ENCODE results near the gene DISP1. TPM values are rescaled to one million over a fixed set of nuclear protein-coding genes. Genes with fewer than 3 reads are reported as not detected.

DISP1 gene
- total and polyA plus RNA-seq, 2 donors, result 2.0 to 2.2 TPM

GRCh38 chr1:222781251-222781650, 33.6 kb upstream of the DISP1 start:
- Histone ChIP-seq H3K4me1 (ENCODE audit: control insufficient read depth in 2 of 2, insufficient read depth in 2 of 2, low read length in 2 of 2) (no peaks in the 10 kb centered on the region), H3K9me3 (ENCODE audit: control insufficient read depth in 2 of 2, insufficient read depth in 1 of 2, low read length in 1 of 2) (peaks cover 0 to 2% of the 10 kb centered on the region in 2 donors), H3K27ac (ENCODE audit: low read depth in 1 of 2, low read length in 1 of 2) (no peak overlapping the region), H3K27me3 (ENCODE audit: control insufficient read depth in 2 of 2, insufficient read depth in 1 of 2, low read length in 1 of 2) (no peaks in the 10 kb centered on the region), H3K36me3 (ENCODE audit: control insufficient read depth in 2 of 2, insufficient read depth in 2 of 2, low read length in 1 of 2) (no peaks in the 10 kb centered on the region), H3K4me3 (ENCODE audit: low read length in 2 of 2) (no peak overlapping the region)
- DNase-seq (ENCODE audit: low read depth in 6 of 9, low spot score in 9 of 9), result no peak
- WGBS, result 85% methylated on average over 4 of the region's 4 CpGs

- no peak overlapping the region for H3K4me3 ChIP-seq (ENCODE audit: low read length in 2 of 2)
- no peak for DNase-seq (ENCODE audit: low read depth in 6 of 9, low spot score in 9 of 9)
- H3K27ac ChIP-seq (ENCODE audit: low read depth in 1 of 2, low read length in 1 of 2), result no peak overlapping the region
- H3K4me1 ChIP-seq (ENCODE audit: control insufficient read depth in 2 of 2, insufficient read depth in 2 of 2, low read length in 2 of 2), result no peaks in the 10 kb centered on the region
- no peaks in the 10 kb centered on the region for H3K27me3 ChIP-seq (ENCODE audit: control insufficient read depth in 2 of 2, insufficient read depth in 1 of 2, low read length in 1 of 2)
- no peaks in the 10 kb centered on the region for H3K36me3 ChIP-seq (ENCODE audit: control insufficient read depth in 2 of 2, insufficient read depth in 2 of 2, low read length in 1 of 2)
- peaks cover 0 to 2% of the 10 kb centered on the region in 2 donors for H3K9me3 ChIP-seq (ENCODE audit: control insufficient read depth in 2 of 2, insufficient read depth in 1 of 2, low read length in 1 of 2)
Measured at GRCh38 chr1:222783051-222783450, 31.8 kb upstream of the DISP1 start.

GRCh38 chr1:222784371-222784770, 30.5 kb upstream of the DISP1 start:
- WGBS, result 65% methylated on average over 3 of the region's 3 CpGs
- Histone ChIP-seq H3K9me3 (ENCODE audit: control insufficient read depth in 2 of 2, insufficient read depth in 1 of 2, low read length in 1 of 2) (peaks cover 0 to 2% of the 10 kb centered on the region in 2 donors), H3K4me1 (ENCODE audit: control insufficient read depth in 2 of 2, insufficient read depth in 2 of 2, low read length in 2 of 2) (no peaks in the 10 kb centered on the region), H3K27me3 (ENCODE audit: control insufficient read depth in 2 of 2, insufficient read depth in 1 of 2, low read length in 1 of 2) (no peaks in the 10 kb centered on the region), H3K27ac (ENCODE audit: low read depth in 1 of 2, low read length in 1 of 2) (no peak overlapping the region), H3K4me3 (ENCODE audit: low read length in 2 of 2) (no peak overlapping the region), H3K36me3 (ENCODE audit: control insufficient read depth in 2 of 2, insufficient read depth in 2 of 2, low read length in 1 of 2) (no peaks in the 10 kb centered on the region)
- no peak for DNase-seq (ENCODE audit: low read depth in 6 of 9, low spot score in 9 of 9)

GRCh38 chr1:222784916-222785315, 29.9 kb upstream of the DISP1 start:
- WGBS, result 24% methylated on average over 2 of the region's 2 CpGs
- H3K4me1 ChIP-seq (ENCODE audit: control insufficient read depth in 2 of 2, insufficient read depth in 2 of 2, low read length in 2 of 2), result no peaks in the 10 kb centered on the region
- peaks cover 0 to 2% of the 10 kb centered on the region in 2 donors for H3K9me3 ChIP-seq (ENCODE audit: control insufficient read depth in 2 of 2, insufficient read depth in 1 of 2, low read length in 1 of 2)
- H3K36me3 ChIP-seq (ENCODE audit: control insufficient read depth in 2 of 2, insufficient read depth in 2 of 2, low read length in 1 of 2), result no peaks in the 10 kb centered on the region
- H3K27me3 ChIP-seq (ENCODE audit: control insufficient read depth in 2 of 2, insufficient read depth in 1 of 2, low read length in 1 of 2), result no peaks in the 10 kb centered on the region
- no peak overlapping the region for H3K27ac ChIP-seq (ENCODE audit: low read depth in 1 of 2, low read length in 1 of 2)
- DNase-seq (ENCODE audit: low read depth in 6 of 9, low spot score in 9 of 9), result no peak
- H3K4me3 ChIP-seq (ENCODE audit: low read length in 2 of 2), result no peak overlapping the region

DNA sequence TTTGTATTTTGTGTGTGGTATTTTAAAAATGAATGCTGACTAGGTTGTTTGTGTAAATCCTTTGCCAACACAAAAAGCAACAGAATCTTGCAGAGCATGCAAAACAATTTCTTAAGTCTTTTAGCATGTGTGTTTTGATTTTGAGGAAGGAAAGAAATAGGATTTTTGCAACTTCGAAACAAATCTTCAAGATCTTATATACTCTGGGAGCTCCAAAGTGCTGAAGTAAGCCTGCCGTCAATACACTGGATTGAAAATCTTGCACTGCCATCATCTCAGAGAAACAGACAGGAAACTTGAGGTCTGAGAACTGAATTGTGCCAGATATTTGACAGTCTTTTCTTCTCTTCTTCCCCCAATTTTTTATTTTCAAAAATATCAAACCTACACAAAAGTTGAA, 29.3 kb upstream of the DISP1 start:
- H3K27ac ChIP-seq (ENCODE audit: low read depth in 1 of 2, low read length in 1 of 2), result no peak overlapping the region
- 24% methylated on average over 2 of the region's 2 CpGs for WGBS

GRCh38 chr1:222786121-222786520, 28.7 kb upstream of the DISP1 start:
- no peak for DNase-seq (ENCODE audit: low read depth in 6 of 9, low spot score in 9 of 9)
- peaks cover 0 to 2% of the 10 kb centered on the region in 2 donors for H3K9me3 ChIP-seq (ENCODE audit: control insufficient read depth in 2 of 2, insufficient read depth in 1 of 2, low read length in 1 of 2)
- no peak overlapping the region for H3K27ac ChIP-seq (ENCODE audit: low read depth in 1 of 2, low read length in 1 of 2)
- no peaks in the 10 kb centered on the region for H3K4me1 ChIP-seq (ENCODE audit: control insufficient read depth in 2 of 2, insufficient read depth in 2 of 2, low read length in 2 of 2)
- WGBS, result 91% methylated on average over 1 of the region's 1 CpG
- no peak overlapping the region for H3K4me3 ChIP-seq (ENCODE audit: low read length in 2 of 2)
- no peaks in the 10 kb centered on the region for H3K36me3 ChIP-seq (ENCODE audit: control insufficient read depth in 2 of 2, insufficient read depth in 2 of 2, low read length in 1 of 2)
- H3K27me3 ChIP-seq (ENCODE audit: control insufficient read depth in 2 of 2, insufficient read depth in 1 of 2, low read length in 1 of 2), result no peaks in the 10 kb centered on the region

More for the DNA sequence above, 29.3 kb upstream of the DISP1 start:
- H3K4me1 ChIP-seq (ENCODE audit: control insufficient read depth in 2 of 2, insufficient read depth in 2 of 2, low read length in 2 of 2), result no peaks in the 10 kb centered on the region
- H3K9me3 ChIP-seq (ENCODE audit: control insufficient read depth in 2 of 2, insufficient read depth in 1 of 2, low read length in 1 of 2), result peaks cover 0 to 2% of the 10 kb centered on the region in 2 donors
- no peaks in the 10 kb centered on the region for H3K27me3 ChIP-seq (ENCODE audit: control insufficient read depth in 2 of 2, insufficient read depth in 1 of 2, low read length in 1 of 2)
- H3K4me3 ChIP-seq (ENCODE audit: low read length in 2 of 2), result no peak overlapping the region
- H3K36me3 ChIP-seq (ENCODE audit: control insufficient read depth in 2 of 2, insufficient read depth in 2 of 2, low read length in 1 of 2), result no peaks in the 10 kb centered on the region
- DNase-seq (ENCODE audit: low read depth in 6 of 9, low spot score in 9 of 9), result no peak

- no peaks in the 10 kb centered on the region for H3K27me3 ChIP-seq (ENCODE audit: control insufficient read depth in 2 of 2, insufficient read depth in 1 of 2, low read length in 1 of 2)
- no peaks in the 10 kb centered on the region for H3K4me1 ChIP-seq (ENCODE audit: control insufficient read depth in 2 of 2, insufficient read depth in 2 of 2, low read length in 2 of 2)
- no peak overlapping the region for H3K4me3 ChIP-seq (ENCODE audit: low read length in 2 of 2)
- H3K36me3 ChIP-seq (ENCODE audit: control insufficient read depth in 2 of 2, insufficient read depth in 2 of 2, low read length in 1 of 2), result no peaks in the 10 kb centered on the region
- H3K9me3 ChIP-seq (ENCODE audit: control insufficient read depth in 2 of 2, insufficient read depth in 1 of 2, low read length in 1 of 2), result no peaks in the 10 kb centered on the region
- no peak for DNase-seq (ENCODE audit: low read depth in 6 of 9, low spot score in 9 of 9)
- no peak overlapping the region for H3K27ac ChIP-seq (ENCODE audit: low read depth in 1 of 2, low read length in 1 of 2)
- 94% methylated on average over 4 of the region's 4 CpGs for WGBS
Measured at GRCh38 chr1:222787729-222788128, 27.1 kb upstream of the DISP1 start.

DNA sequence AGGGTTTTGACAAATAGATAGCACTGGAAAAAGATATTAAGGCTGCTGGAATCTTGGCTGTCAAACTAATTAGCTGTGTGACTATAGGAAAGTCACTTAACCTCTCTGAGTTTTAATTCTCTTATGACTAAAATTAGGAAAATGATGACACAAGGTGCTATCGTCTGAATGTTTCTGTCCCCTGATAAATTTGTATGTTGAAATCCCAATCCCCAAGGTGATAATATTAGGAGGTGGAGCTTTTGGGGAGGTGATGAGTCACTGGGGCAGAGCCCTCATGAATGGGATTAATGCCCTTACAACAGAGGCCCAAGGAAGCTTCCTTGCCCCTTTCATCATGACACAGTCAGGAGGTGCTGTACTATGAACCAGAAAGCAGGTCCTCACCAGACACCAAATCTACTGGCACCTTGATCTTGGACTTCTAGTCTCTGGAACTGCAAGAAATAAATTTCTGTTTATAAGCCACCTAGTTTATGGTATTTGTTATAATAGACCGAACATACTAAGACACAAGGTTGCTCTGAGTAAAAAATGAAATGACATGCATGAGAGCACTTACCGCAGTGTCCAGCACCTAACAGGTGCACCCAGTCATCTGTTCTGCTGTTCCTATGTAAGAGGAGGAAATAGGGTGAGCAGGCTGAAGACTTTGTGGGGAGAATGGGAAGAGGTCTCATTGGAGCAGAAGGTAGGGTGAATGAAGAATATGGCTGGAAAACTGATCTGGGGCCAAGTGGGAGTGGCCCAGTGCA, 26.3 kb upstream of the DISP1 start:
- no peak for DNase-seq (ENCODE audit: low read depth in 6 of 9, low spot score in 9 of 9)
- Histone ChIP-seq H3K36me3 (ENCODE audit: control insufficient read depth in 2 of 2, insufficient read depth in 2 of 2, low read length in 1 of 2) (no peaks in the 10 kb centered on the region), H3K9me3 (ENCODE audit: control insufficient read depth in 2 of 2, insufficient read depth in 1 of 2, low read length in 1 of 2) (no peaks in the 10 kb centered on the region), H3K4me3 (ENCODE audit: low read length in 2 of 2) (no peak overlapping the region), H3K27ac (ENCODE audit: low read depth in 1 of 2, low read length in 1 of 2) (no peak overlapping the region), H3K4me1 (ENCODE audit: control insufficient read depth in 2 of 2, insufficient read depth in 2 of 2, low read length in 2 of 2) (no peaks in the 10 kb centered on the region), H3K27me3 (ENCODE audit: control insufficient read depth in 2 of 2, insufficient read depth in 1 of 2, low read length in 1 of 2) (no peaks in the 10 kb centered on the region)
- WGBS, result 97% methylated on average over 3 of the region's 3 CpGs

DNA sequence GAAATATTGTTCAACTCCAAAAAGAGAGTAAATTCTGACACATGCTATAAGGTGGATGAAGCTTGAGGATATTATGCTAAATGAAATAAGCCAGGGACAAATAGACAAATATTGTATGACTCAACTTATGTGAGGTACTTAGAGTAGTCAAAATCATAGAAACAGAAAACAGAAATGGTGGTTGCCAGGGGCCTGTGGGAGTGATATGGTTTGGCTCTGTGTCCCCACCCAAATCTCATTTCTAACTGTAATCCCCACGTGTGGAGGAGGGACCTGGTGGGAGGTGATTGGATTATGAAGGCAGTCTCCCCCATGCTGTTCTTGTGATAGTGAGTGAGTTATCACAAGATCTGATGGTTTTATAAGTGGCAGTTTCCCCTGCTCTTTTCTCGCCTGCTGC, 24.7 kb upstream of the DISP1 start:
- 93% methylated on average over 2 of the region's 2 CpGs for WGBS
- H3K4me3 ChIP-seq (ENCODE audit: low read length in 2 of 2), result no peak overlapping the region
- no peaks in the 10 kb centered on the region for H3K9me3 ChIP-seq (ENCODE audit: control insufficient read depth in 2 of 2, insufficient read depth in 1 of 2, low read length in 1 of 2)

More for the DNA sequence above, 24.7 kb upstream of the DISP1 start:
- H3K4me1 ChIP-seq (ENCODE audit: control insufficient read depth in 2 of 2, insufficient read depth in 2 of 2, low read length in 2 of 2), result no peaks in the 10 kb centered on the region
- no peak overlapping the region for H3K27ac ChIP-seq (ENCODE audit: low read depth in 1 of 2, low read length in 1 of 2)
- no peak for DNase-seq (ENCODE audit: low read depth in 6 of 9, low spot score in 9 of 9)
- H3K36me3 ChIP-seq (ENCODE audit: control insufficient read depth in 2 of 2, insufficient read depth in 2 of 2, low read length in 1 of 2), result no peaks in the 10 kb centered on the region
- no peaks in the 10 kb centered on the region for H3K27me3 ChIP-seq (ENCODE audit: control insufficient read depth in 2 of 2, insufficient read depth in 1 of 2, low read length in 1 of 2)

Measured in thymus (tissue), 11 donors.